Measurements from ENCODE around the gene RD3L. TPM values are rescaled to one million over a fixed set of nuclear protein-coding genes. Genes with fewer than 3 reads are reported as not detected.

The RD3L gene
- not detected in 2 replicates for total RNA-seq
- polyA plus RNA-seq = not detected in 2 replicates
- not detected in 2 replicates for polyA plus RNA-seq (2012)
- not detected in 2 replicates for polyA minus RNA-seq (ENCODE audit: low replicate concordance)

GRCh38 chr14:103941973-103942736 is at the start of gene RD3L:
Gene RD3L (minus strand): TSS chr14:103942529. CDS start chr14:103941695, 834 bp downstream.
- Histone ChIP-seq H3K27ac (ENCODE audit: insufficient read depth, low read length) (no peak within 1 kb of the TSS), H3K4me1 (ENCODE audit: control insufficient read depth, extremely low read depth, insufficient read depth, low read length) (no peaks in the 10 kb centered on the region), H3K27me3 (ENCODE audit: control insufficient read depth, insufficient read depth, low read length) (peaks cover 10% of the 10 kb centered on the region), H3K9ac (ENCODE audit: insufficient read depth, low read length) (no peak within 1 kb of the TSS), H2AFZ (ENCODE audit: low read length) (no peak within 1 kb of the TSS), H3K4me3 (replicated peaks in 1 of 4; ENCODE audit: control extremely low read depth in 1 of 4, insufficient read depth in 1 of 4, low read depth in 3 of 4, low read length in 4 of 4) (no peak within 1 kb of the TSS), H4K20me1 (ENCODE audit: control insufficient read depth, extremely low read depth, insufficient read depth, low read length) (no peaks in the 10 kb centered on the region), H3K79me2 (ENCODE audit: control insufficient read depth, insufficient read depth, low read length) (no peaks in the 10 kb centered on the region), H3K9me3 (ENCODE audit: control insufficient read depth, insufficient read depth, low read depth, low read length) (no peaks in the 10 kb centered on the region), H3K36me3 (ENCODE audit: control insufficient read depth, insufficient read depth, low read length) (no peaks in the 10 kb centered on the region), H3K4me2 (ENCODE audit: extremely low read depth, insufficient read depth, low read length) (no peak within 1 kb of the TSS)
- no peak for DNase-seq (ENCODE audit: low read depth in 2 of 2)
- TF ChIP-seq CTCF (conservative IDR thresholded peaks at IDR 0.05 in 1 of 2, IDR thresholded peaks at IDR 0.05 in 1 of 2; ENCODE audit: low read depth in 1 of 2, low read length in 2 of 2) (no peak), EZH2 (IDR thresholded peaks at IDR 0.05; ENCODE audit: low read length, missing control alignments) (peak; percentile 52)

GRCh38 chr14:103989964-103990363 is 47.6 kb upstream of the RD3L start:
- H3K9ac ChIP-seq (ENCODE audit: insufficient read depth, low read length) = no peak overlapping the region
- H3K4me3 ChIP-seq (replicated peaks in 1 of 4; ENCODE audit: control extremely low read depth in 1 of 4, insufficient read depth in 1 of 4, low read depth in 3 of 4, low read length in 4 of 4) = no peak overlapping the region
- H2AFZ ChIP-seq (ENCODE audit: low read length) = no peak overlapping the region
- no peaks in the 10 kb centered on the region for H3K79me2 ChIP-seq (ENCODE audit: control insufficient read depth, insufficient read depth, low read length)
- H3K4me1 ChIP-seq (ENCODE audit: control insufficient read depth, extremely low read depth, insufficient read depth, low read length) = no peaks in the 10 kb centered on the region
- H3K27me3 ChIP-seq (ENCODE audit: control insufficient read depth, insufficient read depth, low read length) = peaks cover 3% of the 10 kb centered on the region
- no peaks in the 10 kb centered on the region for H3K9me3 ChIP-seq (ENCODE audit: control insufficient read depth, insufficient read depth, low read depth, low read length)
- H3K36me3 ChIP-seq (ENCODE audit: control insufficient read depth, insufficient read depth, low read length) = no peaks in the 10 kb centered on the region
- no peak overlapping the region for H3K27ac ChIP-seq (ENCODE audit: insufficient read depth, low read length)
- no peak for DNase-seq (ENCODE audit: low read depth in 2 of 2)
- TF ChIP-seq EZH2 (IDR thresholded peaks at IDR 0.05; ENCODE audit: low read length, missing control alignments) = no peak
- no peak for TF ChIP-seq CTCF (conservative IDR thresholded peaks at IDR 0.05 in 1 of 2, IDR thresholded peaks at IDR 0.05 in 1 of 2; ENCODE audit: low read depth in 1 of 2, low read length in 2 of 2)
- no peak overlapping the region for H3K4me2 ChIP-seq (ENCODE audit: extremely low read depth, insufficient read depth, low read length)
- no peaks in the 10 kb centered on the region for H4K20me1 ChIP-seq (ENCODE audit: control insufficient read depth, extremely low read depth, insufficient read depth, low read length)

- Histone ChIP-seq H3K9ac (ENCODE audit: insufficient read depth, low read length) (no peak overlapping the region), H3K4me2 (ENCODE audit: extremely low read depth, insufficient read depth, low read length) (no peak overlapping the region), H3K9me3 (ENCODE audit: control insufficient read depth, insufficient read depth, low read depth, low read length) (no peaks in the 10 kb centered on the region), H3K79me2 (ENCODE audit: control insufficient read depth, insufficient read depth, low read length) (no peaks in the 10 kb centered on the region), H3K27ac (ENCODE audit: insufficient read depth, low read length) (no peak overlapping the region), H3K36me3 (ENCODE audit: control insufficient read depth, insufficient read depth, low read length) (no peaks in the 10 kb centered on the region), H3K4me3 (replicated peaks in 1 of 4; ENCODE audit: control extremely low read depth in 1 of 4, insufficient read depth in 1 of 4, low read depth in 3 of 4, low read length in 4 of 4) (no peak overlapping the region), H3K4me1 (ENCODE audit: control insufficient read depth, extremely low read depth, insufficient read depth, low read length) (no peaks in the 10 kb centered on the region), H2AFZ (ENCODE audit: low read length) (no peak overlapping the region), H3K27me3 (ENCODE audit: control insufficient read depth, insufficient read depth, low read length) (peaks cover 3% of the 10 kb centered on the region), H4K20me1 (ENCODE audit: control insufficient read depth, extremely low read depth, insufficient read depth, low read length) (no peaks in the 10 kb centered on the region)
- DNase-seq (ENCODE audit: low read depth in 2 of 2) = no peak
- TF ChIP-seq CTCF (conservative IDR thresholded peaks at IDR 0.05 in 1 of 2, IDR thresholded peaks at IDR 0.05 in 1 of 2; ENCODE audit: low read depth in 1 of 2, low read length in 2 of 2) = no peak
Measured at GRCh38 chr14:103989034-103989433, 46.7 kb upstream of the RD3L start.
